ENCODE results near the gene TBX21.

TBX21 gene

DNA sequence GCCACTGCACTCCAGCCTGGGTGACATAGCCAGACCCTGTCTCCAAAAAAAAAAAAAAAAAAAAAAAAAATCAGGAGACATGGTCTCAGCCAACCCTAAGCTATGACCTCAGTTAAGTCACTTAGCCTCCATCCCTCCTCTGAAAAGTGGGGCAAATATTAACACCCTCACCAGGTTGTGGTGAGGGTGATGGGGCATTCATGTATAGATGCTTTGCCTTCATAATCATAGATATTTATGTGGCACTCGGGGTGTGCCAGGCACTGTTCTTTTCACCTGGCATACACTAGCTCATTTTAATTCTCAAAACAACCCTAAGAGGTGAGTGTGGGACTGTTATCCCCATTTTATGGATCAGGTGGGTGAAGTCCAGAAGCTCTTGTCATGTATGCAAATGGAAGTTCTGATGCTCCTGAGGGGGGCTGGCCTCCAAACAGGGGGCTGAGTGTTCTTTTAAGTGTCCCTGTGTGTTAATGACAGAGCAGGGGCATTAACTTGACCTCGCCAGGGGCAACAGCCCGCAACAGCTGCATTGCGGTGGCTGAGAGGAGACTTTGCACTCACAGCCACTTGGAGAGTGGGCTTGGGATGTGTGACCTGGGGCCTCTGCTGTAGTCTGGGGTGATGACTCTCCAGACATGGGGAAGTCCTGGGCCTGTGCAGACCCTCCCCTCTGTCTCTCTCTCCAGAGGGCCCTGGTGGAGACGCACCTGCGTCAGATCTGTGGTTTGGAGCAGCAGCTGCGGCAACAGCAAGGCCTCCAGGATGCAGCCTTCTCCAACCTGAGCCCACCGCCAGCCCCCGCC lies 34.9 kb upstream of the TBX21 start:
- no peak for DNase-seq (ENCODE audit: low read depth, low spot score)

DNA sequence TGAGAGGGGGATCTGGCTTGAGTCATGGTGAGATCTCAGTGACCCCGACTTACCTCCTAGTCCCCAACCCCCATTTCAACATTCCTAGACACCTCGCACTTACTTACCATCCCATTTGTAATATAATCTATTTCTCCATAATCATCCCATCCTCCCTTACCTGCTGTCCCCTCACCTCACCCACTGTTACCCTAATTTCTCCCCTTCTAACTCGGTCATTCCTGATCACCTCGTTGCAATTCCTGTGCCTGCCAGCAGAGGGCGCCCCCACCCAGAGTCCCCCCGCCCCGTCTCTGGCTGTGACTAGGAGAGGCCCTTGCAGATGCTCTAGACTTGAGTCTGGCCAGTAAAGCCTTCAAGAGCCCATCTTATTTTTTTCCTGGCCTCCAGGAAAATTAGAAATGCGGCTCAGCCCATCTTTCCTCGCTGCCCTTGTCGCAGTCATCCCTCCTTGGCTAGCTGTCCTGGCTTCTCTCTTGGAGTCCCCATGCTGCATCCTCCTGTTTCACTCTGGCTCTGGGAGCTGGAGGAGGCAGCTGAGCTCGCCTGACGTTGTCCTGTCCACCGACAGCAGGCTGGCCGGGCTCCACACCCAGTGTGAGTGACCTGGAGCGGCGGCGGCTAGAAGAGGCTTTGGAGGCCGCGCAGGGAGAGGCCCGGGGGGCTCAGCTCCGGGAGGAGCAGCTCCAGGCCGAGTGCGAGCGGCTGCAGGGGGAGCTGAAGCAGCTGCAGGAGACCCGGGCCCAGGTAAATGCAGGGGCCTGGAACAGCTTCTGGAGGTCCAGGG lies 34.1 kb upstream of the TBX21 start:
- DNase-seq (ENCODE audit: low read depth, low spot score), result peak; percentile 72

DNA sequence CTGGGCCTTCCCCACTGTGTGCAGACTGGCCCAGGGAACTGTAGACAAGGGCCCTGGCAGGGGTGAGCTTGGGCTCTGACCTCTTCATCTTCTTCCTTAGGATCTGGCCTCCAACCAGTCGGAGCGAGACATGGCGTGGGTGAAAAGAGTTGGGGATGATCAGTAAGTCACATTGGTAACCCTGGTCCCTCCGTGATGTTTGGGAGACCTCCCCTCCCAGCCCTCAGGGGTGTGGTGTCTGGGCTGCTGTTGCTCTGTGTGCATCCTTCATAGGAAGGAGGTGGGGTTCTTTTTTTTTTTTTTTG lies 33.5 kb upstream of the TBX21 start:
- DNase-seq (ENCODE audit: low read depth, low spot score), result no peak

DNA sequence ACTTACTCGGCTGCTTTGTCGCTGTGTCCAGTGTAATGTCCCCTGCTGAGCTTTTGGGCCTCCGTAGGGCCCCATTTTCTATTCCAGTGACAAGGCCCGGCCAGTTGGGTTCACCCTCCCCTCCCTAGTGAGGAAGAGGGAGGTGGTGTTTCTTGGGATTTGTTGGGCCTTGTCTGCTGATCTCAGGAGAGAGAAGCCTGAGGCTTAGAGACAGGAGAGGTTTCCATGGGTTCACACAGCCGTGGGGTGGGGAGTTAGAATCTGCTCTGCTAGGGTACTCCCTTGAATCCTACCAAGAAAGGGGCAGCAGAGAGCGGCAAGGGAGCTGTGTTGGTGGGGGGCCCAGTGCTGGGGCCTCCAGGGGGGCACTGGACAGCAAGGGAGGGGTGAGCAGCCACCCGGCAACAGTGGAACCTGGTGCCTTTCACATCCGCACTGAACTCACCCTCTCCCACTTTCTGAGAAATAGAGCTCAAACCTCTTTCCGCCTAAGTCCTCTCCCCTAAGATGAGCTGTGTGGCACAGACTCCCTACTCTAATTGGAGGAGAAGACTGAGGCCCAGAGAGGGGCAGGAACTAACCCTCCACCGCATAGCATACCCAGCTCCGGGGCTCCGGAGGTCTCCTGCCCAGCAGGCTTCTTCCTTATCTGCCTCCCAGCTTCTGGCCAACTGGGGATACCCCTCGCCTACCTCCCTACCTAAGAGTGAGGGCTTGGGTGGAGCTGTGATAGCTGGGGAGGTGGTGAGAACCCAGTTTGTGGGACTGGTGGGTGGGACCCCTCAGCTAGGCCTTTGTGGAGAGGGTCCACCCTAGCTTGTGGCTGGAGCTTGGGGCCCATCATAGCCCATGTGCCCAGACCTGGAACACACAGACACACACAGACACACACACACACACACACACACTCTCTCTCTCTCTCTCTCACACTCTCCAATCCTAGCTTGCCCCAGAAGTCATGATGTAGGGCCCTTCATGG lies 32.3 kb upstream of the TBX21 start:
- DNase-seq (ENCODE audit: low read depth, low spot score), result no peak

DNA sequence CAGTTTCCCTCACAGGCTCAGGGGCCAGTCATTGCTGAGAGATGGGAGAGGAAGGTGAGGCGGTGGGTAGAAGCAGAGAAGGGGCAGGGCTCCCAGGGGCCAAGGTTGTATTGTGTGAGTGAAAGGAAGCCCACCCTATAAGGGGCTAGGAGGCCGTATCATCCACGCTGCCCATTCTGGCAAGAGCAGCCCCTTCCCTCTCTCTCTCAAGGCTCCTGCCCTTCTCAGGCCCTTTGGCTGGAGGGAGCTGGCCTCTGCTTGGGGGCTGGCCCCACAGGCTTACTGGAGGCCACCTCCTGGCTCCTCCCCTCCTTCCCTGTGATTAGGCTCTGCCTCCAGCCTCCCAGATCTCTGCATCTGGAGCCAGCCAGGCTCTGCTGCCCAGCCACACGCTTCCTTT lies 31.4 kb upstream of the TBX21 start:
- DNase-seq (ENCODE audit: low read depth, low spot score), result no peak

DNA sequence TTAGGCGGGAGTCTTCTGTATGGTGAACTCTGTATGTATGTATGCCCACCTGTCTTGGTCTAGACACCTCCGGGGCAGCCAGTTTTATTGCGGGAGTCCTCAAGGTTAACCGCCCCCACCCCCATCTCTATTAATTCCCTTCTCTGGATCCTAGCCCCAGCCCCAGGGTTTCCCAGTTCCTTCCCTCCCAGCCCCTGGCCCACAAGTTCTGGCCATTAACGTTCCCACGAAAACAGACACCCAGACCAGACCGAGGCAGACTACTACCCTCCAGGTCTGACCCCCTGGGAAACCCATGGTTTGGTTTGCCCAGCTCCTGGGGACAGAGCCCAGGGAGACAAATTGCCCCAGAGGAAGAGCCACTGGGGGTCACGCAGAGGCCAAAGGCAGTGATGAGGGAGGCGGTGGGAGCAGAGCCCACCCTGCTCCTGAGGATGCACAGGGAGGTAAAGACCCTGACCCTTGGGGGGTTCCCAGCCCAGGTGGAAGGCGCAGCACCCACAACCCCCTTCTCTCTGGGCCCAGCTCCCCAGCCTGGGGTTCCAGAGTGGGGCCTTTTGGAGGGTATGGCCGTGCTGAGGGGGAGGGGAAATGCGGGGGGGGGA lies 30.5 kb upstream of the TBX21 start:
- DNase-seq (ENCODE audit: low read depth, low spot score), result no peak

DNA sequence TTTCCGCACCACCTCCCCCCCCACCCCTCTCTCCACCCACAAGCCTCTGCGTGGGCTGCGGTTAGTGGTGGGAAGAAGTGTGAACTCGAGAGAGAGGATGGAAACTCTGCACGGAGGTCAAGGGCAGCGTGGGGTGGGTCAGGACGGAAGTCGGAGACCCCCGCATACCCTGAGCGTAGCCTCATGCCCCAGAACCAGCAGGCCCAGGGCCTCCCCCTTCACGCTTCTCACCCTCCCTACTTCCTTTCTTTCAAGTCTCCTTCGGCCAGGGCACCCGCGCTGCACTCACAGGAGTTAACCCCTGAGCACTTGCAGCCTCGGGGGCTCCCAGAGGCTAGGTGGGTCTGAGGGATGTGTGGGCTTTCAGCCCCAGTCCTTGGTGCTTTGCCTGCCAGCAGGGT lies 29.8 kb upstream of the TBX21 start:
- no peak for DNase-seq (ENCODE audit: low read depth, low spot score)

DNA sequence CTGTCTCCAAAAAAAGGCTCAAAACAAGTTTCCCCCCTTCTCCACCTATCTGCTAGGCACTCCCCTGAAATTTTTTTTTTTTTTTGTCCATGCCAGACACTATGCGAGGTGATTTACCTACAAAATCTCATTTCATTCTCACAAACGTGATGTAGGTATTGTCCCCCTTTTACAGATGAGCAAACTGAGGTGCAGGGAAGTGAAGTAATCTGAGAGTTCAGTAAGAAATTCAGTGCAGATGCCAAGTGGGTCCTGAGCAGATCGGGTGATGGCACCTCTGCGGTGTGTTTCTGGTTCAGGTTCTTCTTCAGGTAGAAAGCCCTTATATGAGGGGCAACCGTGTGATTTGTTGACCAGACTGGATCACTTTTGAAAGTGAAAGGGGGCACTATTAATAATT lies 29.4 kb upstream of the TBX21 start:
- no peak for DNase-seq (ENCODE audit: low read depth, low spot score)

DNA sequence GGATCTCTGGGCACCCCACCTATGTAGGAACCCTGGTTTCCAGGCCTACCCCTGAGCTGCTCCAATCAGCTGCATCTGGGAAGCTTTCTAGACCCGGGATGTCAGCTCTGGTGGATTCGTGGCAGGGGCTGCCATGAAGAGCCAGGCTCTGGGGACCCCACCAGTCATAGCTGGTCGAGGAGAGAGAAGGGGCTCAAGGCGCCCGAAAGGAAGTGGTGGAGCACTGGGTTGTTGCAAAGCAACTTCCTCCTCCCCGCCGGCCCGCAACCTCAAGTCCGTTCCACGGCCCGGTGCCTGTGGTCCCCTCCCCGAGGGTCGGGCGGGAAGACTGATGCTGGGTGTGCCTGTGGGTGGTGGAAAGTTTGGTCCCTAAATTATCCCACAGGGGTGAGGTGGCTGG lies 28.9 kb upstream of the TBX21 start:
- no peak for DNase-seq (ENCODE audit: low read depth, low spot score)

DNA sequence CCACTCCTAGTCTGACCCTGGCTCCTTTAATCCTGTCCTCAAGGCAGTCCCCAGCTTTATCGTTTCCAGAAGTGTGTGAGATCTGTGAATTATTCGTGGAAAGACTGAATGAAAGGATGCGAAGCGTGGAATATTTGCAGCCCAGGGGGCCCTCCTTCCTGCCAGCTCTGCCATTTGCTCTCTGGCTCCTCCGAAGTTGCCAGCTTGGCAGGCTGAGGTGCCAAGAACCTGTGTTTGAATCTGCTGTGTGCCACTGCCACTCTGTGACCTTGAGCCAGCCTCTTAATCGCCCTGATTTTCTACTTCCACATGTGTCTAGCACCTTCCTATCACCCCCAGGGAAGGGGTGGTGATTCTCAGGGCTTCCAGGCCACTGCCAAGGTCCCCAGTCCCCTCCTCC lies 28.3 kb upstream of the TBX21 start:
- DNase-seq (ENCODE audit: low read depth, low spot score), result no peak

DNA sequence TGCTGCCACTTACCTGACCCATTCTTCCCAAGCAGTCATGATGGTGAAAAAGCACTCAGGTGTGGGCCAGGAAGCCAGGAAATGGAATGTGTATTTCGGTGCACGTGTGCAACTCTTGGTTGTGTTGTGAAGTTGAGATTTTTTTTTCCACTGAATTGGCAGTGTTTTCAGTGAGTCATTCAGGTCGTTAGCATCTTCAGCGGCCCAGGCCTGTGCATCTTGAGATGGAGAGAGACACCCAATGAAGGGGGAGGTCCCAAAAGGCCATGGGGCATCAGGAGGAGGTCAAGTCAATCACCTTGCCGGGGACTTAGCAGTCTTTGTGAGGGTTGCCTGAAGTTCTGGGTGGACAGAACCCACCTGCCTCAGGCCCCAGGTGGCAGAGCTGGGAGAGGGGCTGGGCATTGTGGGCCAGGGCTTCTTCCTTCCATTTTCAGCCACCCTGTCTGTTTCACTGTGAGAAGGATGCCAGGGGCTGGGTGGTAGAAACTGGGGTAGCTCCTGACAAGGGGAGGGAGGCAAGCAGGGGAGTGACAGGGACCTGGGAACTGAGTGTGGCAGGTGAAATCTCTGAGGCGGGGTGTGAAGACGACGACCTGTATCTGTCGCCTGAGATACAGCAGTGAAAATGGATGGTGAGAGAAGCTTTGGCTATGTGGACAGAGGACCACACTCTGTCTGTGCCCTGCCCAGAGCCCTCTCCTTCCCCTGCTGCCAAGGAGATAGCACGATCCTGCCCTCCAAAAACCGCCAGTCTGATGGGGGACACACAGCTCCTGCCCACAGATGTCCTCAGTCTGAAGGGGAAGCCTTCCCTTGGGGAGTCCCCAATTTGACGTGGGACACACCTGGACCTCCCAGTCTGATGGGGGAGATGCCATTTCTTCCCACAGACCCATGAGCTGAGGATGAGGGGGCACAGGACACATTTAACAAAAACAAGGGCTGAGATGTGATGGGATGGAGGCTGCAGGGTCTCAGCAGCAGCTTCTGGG lies 27.2 kb upstream of the TBX21 start:
- DNase-seq (ENCODE audit: low read depth, low spot score), result no peak

DNA sequence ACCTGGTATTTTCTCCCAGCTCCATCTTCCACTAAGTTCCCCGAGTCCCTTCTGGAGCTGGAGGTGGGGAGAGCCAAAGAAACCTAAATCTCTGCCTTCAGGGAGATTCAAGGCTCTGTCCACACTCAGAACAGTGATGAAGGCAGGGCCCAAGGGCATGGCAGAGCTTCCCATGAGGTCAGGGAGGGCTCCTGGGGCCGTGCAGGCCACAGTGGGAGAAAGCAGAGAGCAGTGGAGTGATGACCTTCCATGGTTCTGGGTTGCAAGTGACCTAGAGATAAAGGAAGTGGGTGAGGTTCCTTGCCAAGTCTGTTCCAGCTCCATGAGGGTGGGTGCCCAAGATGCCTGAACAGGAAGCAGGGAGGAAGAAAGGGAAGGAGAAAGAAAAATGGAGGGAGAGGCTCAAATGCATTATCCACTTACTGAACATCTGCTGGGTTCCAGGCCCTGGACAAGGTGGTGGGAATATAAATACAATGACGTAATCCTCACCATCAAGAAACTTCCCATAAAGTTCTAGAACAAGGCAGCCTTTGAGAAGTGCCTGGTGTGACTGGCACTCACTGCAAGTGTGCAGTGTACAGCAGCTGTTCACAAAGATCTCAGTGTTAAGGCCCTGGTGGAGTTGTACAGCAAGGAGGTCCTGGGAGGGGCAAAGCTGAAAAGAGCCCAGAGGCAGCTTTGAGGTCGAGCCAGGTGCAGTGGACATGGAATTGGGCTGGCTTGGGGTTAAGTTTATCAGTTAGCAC lies 25.8 kb upstream of the TBX21 start:
- DNase-seq (ENCODE audit: low read depth, low spot score), result no peak

DNA sequence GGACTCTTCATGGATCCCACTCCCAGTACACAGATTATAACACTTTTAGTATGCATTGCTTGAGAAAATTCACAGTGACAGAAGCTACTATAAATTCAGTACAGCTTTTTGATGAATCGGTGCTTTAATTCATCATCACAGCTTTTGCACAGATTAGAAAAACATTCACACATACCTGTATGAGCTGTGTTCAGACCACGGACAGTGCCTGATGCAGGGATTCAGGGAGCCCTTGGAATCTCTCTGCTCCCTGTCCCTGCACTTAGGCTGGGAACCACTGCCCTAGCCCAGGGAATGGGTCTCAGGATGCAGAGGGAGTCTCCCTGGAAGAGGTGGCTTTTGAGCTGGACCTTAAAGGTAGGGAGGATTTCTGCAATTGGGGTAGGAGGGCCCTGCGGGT lies 25.2 kb upstream of the TBX21 start:
- no peak for DNase-seq (ENCODE audit: low read depth, low spot score)

DNA sequence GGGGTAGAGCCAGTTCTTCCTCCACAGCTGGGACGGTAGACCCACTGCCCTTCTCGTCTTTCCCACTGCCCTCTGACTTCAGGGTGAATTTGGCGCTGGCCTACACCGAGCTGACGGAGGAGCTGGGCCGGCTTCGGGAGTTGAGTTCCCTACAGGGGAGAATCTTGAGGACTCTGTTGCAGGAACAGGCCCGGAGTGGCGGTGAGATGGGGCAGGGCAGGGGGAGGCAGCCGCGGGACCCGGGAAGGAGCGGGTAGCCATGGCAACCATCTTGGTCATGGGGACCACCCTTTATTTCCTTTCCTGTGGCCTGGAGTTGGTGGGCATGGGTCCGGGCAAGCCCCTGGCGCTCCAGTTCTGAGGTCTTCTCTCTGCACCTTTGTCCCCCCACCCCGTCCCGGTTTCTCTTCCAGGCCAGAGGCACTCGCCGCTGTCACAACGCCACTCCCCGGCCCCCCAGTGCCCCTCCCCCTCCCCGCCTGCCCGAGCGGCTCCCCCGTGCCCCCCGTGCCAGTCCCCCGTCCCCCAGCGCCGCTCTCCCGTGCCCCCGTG lies 24.6 kb upstream of the TBX21 start:
- DNase-seq (ENCODE audit: low read depth, low spot score), result no peak

DNA sequence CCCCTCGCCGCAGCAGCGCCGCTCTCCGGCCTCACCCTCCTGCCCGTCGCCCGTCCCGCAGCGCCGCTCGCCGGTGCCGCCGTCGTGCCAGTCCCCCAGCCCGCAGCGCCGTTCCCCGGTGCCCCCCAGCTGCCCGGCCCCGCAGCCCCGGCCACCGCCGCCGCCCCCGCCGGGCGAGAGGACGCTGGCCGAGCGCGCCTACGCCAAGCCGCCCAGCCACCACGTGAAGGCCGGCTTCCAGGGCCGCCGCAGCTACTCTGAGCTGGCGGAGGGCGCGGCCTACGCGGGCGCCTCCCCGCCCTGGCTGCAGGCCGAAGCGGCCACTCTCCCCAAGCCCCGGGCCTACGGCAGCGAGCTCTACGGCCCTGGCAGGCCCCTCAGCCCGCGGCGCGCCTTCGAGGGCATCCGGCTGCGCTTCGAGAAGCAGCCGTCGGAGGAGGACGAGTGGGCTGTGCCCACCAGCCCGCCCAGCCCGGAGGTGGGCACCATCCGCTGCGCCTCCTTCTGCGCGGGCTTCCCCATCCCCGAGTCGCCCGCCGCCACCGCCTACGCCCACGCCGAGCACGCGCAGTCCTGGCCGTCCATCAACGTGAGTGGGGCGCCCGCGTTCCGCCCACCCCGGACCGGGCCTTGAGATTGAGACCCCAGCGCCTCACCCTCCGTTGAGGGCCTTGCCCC lies 24.0 kb upstream of the TBX21 start:
- no peak for DNase-seq (ENCODE audit: low read depth, low spot score)

DNA sequence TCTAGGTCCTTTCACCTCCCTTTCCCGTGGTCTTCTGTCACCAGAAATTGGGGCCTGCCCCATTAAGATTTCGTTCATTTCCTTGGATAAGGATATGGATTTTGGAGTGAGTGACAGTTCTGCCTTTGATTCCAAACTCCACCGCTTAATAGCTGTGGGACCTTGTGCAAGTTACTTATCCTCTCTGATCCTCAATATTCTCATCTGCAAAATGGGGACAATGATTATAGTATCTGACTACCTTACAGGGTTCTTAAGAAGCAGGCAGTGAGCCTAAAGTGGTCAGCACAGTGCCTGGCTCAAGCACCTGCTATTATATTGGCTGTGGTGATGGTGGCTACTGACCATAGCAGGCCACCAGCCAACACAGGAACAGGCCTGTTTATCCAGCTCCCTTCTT lies 23.4 kb upstream of the TBX21 start:
- DNase-seq (ENCODE audit: low read depth, low spot score), result no peak

DNA sequence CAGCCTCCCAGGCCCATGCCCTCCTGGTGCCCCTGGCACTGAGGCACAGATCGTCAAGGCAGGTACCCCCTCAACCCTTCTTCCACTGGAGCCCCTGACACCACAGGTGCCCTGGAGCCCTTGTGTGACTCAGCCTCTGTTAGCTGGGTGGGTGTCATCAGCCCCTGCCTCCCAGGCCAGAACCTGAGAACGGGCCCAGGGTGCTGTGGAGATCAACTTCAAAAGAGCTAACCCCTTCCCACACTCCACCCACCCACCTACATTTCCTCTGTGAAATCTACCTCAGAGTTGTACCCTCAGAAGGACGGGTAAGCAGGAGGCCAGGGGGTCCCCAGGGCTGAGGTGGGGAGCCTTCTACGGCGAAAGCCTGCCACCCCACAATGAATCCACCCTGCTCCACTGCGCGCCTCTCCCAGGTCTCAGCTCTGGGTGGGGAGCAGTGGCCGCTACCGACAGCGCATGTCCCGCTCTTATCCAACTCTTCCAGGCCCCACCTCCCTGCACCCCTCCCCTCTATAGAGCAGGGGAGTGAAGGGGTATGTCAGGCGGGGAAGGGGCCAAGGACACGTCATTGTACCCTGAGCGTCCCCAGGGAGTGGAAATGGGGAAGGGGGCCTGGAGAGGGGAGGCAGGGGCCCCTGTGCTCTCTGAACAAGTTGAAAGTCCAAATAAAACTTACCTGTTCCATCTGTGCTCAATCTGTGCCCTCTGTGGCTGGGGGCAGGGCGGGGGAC lies 21.5 kb upstream of the TBX21 start:
- no peak for DNase-seq (ENCODE audit: low read depth, low spot score)

DNA sequence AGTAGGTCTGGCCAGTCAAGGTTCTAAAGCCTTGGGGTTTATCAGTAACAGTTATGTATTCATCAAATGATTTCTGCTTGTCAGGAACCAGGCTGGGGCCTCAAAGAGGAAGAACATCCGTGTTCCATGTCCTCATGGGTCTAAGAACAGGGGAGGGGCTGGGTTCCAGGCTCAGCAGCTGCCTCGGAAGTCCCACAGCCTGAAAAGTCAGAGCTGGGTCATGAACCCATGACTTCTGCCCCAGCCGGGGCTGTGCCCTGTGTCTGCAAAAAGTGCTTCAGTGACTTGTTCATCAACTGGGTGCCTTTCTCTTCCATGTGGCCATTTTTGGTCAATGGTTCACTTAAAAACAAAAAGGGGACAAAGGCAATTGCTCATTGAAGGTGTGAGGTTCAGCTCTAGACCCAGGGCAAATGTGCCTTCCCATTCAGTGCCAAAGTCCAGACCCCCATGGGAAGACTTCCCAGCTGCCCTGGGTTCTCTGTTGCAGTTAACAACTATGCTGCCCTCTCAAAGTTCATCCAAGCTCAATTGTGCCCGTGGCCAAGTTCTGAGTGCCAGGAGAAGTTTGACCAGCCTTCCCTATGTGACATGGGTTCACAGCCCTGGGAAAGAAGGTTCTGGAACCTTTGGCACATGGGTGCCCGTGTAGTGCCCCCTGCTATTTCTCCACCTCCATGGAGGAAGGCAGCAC lies 20.6 kb upstream of the TBX21 start:
- no peak for DNase-seq (ENCODE audit: low read depth, low spot score)
